ENCODE results near the gene HAUS3.

DNA sequence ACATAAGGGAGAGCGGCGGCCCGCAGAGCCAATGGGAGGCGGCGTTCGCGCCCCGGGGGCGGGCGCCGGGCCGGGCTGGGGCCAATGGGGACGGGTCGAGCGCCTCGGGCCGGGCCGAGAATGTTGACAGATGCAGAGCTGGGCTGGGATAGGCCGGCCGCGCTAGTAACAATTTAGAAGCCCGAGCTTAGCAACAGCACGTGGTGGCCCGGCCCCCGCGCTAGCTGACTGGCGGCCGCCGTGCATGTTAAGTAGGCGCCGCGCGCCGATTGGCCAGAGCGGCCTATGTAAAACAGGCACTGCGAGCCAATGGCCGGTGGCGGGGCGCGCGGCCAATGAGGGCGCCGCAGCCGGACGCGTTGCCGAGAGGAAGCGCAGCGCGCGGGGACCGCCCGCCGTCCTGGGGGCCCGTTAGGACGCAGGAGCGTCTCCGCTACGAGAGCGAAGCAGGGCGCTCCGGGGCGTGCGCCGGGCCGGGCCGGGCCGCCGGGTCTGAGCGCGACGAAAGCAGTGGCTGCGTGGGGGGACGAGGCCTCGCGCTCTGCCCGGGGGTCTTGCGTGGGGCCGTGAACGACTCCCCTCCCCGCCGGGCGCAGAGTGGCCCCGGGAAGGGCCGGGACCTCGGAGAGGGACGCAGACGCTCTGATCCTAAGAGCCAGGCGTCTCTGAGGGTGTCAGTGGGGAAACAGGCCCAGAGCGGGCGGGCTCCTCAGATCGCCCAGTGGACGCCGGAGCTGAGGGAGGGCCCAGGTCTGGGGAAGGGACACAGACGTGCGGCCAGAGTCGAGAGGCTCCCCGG lies 20.4 kb upstream of the HAUS3 start:
- TF ChIP-seq CREB1 (CRISPR knock-in tag; IDR thresholded peaks at IDR 0.05; ENCODE audit: low read depth) (peak; percentile 48; the same call in 1 of the 2 replicates), EZH2 (IDR thresholded peaks at IDR 0.05; ENCODE audit: low read depth, unreplicated experiment) (no peak), POLR2AphosphoS5 (IDR thresholded peaks at IDR 0.05; ENCODE audit: low read depth) (peak; percentile 85), NANOG (IDR thresholded peaks at IDR 0.05; ENCODE audit: borderline replicate concordance) (no peak), STAT1 (IDR thresholded peaks at IDR 0.05; ENCODE audit: unreplicated experiment) (no peak)
- TF ChIP-seq, protein P1, sequence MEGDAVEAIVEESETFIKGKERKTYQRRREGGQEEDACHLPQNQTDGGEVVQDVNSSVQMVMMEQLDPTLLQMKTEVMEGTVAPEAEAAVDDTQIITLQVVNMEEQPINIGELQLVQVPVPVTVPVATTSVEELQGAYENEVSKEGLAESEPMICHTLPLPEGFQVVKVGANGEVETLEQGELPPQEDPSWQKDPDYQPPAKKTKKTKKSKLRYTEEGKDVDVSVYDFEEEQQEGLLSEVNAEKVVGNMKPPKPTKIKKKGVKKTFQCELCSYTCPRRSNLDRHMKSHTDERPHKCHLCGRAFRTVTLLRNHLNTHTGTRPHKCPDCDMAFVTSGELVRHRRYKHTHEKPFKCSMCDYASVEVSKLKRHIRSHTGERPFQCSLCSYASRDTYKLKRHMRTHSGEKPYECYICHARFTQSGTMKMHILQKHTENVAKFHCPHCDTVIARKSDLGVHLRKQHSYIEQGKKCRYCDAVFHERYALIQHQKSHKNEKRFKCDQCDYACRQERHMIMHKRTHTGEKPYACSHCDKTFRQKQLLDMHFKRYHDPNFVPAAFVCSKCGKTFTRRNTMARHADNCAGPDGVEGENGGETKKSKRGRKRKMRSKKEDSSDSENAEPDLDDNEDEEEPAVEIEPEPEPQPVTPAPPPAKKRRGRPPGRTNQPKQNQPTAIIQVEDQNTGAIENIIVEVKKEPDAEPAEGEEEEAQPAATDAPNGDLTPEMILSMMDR (conservative IDR thresholded peaks at IDR 0.05; ENCODE audit: low read depth in 2 of 2), result no peak
- TF ChIP-seq, protein P2, sequence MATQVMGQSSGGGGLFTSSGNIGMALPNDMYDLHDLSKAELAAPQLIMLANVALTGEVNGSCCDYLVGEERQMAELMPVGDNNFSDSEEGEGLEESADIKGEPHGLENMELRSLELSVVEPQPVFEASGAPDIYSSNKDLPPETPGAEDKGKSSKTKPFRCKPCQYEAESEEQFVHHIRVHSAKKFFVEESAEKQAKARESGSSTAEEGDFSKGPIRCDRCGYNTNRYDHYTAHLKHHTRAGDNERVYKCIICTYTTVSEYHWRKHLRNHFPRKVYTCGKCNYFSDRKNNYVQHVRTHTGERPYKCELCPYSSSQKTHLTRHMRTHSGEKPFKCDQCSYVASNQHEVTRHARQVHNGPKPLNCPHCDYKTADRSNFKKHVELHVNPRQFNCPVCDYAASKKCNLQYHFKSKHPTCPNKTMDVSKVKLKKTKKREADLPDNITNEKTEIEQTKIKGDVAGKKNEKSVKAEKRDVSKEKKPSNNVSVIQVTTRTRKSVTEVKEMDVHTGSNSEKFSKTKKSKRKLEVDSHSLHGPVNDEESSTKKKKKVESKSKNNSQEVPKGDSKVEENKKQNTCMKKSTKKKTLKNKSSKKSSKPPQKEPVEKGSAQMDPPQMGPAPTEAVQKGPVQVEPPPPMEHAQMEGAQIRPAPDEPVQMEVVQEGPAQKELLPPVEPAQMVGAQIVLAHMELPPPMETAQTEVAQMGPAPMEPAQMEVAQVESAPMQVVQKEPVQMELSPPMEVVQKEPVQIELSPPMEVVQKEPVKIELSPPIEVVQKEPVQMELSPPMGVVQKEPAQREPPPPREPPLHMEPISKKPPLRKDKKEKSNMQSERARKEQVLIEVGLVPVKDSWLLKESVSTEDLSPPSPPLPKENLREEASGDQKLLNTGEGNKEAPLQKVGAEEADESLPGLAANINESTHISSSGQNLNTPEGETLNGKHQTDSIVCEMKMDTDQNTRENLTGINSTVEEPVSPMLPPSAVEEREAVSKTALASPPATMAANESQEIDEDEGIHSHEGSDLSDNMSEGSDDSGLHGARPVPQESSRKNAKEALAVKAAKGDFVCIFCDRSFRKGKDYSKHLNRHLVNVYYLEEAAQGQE (IDR thresholded peaks at IDR 0.05; ENCODE audit: unreplicated experiment), result no peak
